GM12891 (cell line): Measurements from ENCODE around the gene NCBP1.

ENCODE experiments used
- PAX5 ChIP-seq: IDR thresholded peaks from 2 replicates; pipeline ENCODE4 v1.6.1; 2011; ENCODE audit warnings: low read length, moderate library complexity, mild to moderate bottlenecking; ENCODE audit not compliant: insufficient read depth, severe bottlenecking
- POLR2A ChIP-seq: IDR thresholded peaks from 2 replicates; pipeline ENCODE4 v1.6.1; 2011; ENCODE audit warnings: low read depth, low read length, control low read depth
- POLR2AphosphoS5 ChIP-seq: IDR thresholded peaks from 2 replicates; pipeline ENCODE4 v1.6.1; 2011; ENCODE audit warnings: low read depth, low read length, control low read depth
- SPI1 ChIP-seq: IDR thresholded peaks from 2 replicates; pipeline ENCODE4 v1.6.1; 2011; ENCODE audit warnings: low read depth, low read length, control low read depth
- TAF1 ChIP-seq: IDR thresholded peaks from 2 replicates; pipeline ENCODE4 v1.6.1; 2011; ENCODE audit warnings: low read depth, low read length, control low read depth

DNA sequence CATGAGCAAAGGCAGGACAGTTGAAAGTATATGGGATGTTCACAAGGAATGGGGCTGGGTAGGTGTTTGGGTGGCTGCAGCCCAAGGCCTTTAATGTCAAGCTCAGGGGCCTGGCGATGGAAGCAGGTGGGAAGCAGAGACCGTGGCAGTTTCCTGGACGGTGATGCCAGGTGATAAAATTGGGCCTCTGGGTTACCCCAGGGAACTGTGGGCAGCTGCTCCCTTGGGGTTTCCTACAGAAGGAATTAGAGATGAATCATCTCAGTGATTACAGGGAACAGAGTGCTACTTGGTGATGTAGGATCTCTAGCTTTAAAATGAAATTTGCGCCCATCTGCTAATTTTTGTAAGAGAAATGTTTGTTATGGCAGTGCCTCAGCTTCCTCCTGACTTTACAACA lies 39.7 kb upstream of the NCBP1 start:
- TF ChIP-seq POLR2A (no peak), SPI1 (no peak), POLR2AphosphoS5 (no peak), TAF1 (no peak), PAX5 (no peak)
